ENCODE data around the gene ARHGAP22.

DNA sequence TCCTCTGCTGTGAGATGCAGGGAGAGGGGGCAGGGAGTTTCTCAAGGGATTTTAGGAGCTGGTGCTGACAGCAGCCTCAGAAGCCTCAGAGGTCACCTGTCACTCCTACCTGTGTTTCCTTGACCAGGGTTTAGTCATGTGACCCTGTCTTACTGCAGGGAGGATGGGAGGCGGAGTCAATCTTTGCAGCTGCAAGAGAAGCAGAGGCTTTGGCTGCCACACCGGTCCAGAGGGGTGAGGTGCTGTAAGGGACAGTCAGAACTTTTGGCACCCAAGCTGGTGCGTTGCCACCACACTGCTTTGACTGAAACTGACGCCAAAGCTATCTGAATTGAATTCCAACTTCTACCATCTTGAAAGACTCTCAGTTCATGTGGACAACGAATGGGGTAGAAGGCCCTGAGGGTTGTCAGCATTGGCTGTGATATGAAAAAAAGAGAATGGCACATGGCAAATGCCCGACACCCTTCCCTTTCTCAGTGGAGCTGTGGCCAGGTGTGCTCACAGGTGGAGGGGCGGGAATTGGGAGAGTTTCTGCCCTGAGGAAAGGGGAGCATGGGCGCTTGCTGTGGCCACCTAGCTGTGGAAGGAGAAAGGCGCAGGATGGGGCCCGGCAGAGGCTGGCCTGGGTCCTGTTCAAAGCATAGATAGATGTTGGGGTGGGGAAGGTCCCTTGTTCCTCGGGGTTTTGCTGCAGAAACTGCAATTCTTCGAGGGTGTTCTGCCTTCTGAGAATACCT, 69.3 kb downstream of the ARHGAP22 start:
- TF ChIP-seq, protein P1, sequence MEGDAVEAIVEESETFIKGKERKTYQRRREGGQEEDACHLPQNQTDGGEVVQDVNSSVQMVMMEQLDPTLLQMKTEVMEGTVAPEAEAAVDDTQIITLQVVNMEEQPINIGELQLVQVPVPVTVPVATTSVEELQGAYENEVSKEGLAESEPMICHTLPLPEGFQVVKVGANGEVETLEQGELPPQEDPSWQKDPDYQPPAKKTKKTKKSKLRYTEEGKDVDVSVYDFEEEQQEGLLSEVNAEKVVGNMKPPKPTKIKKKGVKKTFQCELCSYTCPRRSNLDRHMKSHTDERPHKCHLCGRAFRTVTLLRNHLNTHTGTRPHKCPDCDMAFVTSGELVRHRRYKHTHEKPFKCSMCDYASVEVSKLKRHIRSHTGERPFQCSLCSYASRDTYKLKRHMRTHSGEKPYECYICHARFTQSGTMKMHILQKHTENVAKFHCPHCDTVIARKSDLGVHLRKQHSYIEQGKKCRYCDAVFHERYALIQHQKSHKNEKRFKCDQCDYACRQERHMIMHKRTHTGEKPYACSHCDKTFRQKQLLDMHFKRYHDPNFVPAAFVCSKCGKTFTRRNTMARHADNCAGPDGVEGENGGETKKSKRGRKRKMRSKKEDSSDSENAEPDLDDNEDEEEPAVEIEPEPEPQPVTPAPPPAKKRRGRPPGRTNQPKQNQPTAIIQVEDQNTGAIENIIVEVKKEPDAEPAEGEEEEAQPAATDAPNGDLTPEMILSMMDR (IDR thresholded peaks at IDR 0.05; ENCODE audit: poor library complexity, severe bottlenecking): no peak
- TF ChIP-seq SMC3 (conservative IDR thresholded peaks at IDR 0.05; ENCODE audit: poor library complexity) (no peak), POLR2AphosphoS5 (IDR thresholded peaks at IDR 0.05) (no peak), REST (IDR thresholded peaks at IDR 0.05; ENCODE audit: borderline replicate concordance) (no peak), EZH2 (IDR thresholded peaks at IDR 0.05; ENCODE audit: borderline replicate concordance, insufficient read depth, low read length, poor library complexity, severe bottlenecking) (no peak), TAF1 (IDR thresholded peaks at IDR 0.05; ENCODE audit: low read depth) (no peak), RAD21 (conservative IDR thresholded peaks at IDR 0.05) (no peak), EP300 (conservative IDR thresholded peaks at IDR 0.05; ENCODE audit: poor library complexity, severe bottlenecking) (no peak)

Measured in neural cell (in vitro differentiated cells).